ENCODE data around the gene PSMD10. TPM values are rescaled to one million over a fixed set of nuclear protein-coding genes. Genes with fewer than 3 reads are reported as not detected.

The PSMD10 gene
- polyA plus RNA-seq, 1 experiment, result 45.5 TPM

DNA sequence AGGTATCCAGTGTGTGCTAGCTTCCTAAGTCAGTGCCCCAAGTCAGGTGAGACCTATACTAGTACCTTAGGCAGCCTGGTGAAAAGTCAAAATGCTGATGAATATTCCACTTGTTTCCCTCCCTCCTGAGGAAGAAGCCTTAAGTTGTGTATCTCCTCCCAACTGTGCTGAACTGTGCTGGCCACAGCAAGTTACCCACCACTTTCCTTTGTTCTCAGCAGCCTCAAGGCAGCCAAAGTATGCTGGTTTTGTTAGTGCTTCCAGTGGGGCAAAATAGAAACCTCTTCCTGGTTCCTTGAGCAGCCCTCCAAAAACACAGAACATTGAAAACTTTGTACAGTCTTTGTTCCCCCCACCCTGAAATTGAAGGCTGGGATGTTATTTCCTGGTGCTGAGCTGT lies 14.1 kb upstream of the PSMD10 start:
- TF ChIP-seq, protein P1, sequence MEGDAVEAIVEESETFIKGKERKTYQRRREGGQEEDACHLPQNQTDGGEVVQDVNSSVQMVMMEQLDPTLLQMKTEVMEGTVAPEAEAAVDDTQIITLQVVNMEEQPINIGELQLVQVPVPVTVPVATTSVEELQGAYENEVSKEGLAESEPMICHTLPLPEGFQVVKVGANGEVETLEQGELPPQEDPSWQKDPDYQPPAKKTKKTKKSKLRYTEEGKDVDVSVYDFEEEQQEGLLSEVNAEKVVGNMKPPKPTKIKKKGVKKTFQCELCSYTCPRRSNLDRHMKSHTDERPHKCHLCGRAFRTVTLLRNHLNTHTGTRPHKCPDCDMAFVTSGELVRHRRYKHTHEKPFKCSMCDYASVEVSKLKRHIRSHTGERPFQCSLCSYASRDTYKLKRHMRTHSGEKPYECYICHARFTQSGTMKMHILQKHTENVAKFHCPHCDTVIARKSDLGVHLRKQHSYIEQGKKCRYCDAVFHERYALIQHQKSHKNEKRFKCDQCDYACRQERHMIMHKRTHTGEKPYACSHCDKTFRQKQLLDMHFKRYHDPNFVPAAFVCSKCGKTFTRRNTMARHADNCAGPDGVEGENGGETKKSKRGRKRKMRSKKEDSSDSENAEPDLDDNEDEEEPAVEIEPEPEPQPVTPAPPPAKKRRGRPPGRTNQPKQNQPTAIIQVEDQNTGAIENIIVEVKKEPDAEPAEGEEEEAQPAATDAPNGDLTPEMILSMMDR (IDR thresholded peaks at IDR 0.05; ENCODE audit: insufficient read depth, low read depth, low read length), result no peak
- ChIA-PET POLR2A (no interaction called here), CTCF (no interaction called here)
- no peak overlapping the region for H3K4me3 ChIP-seq (ENCODE audit: low read depth, low read length)
- H3K27me3 ChIP-seq (ENCODE audit: control insufficient read depth, insufficient read depth, low read length), result no peaks in the 10 kb centered on the region
- no peak for DNase-seq (ENCODE audit: low read depth)
- no peaks in the 10 kb centered on the region for H3K36me3 ChIP-seq (ENCODE audit: control insufficient read depth, insufficient read depth, low read length)

DNA sequence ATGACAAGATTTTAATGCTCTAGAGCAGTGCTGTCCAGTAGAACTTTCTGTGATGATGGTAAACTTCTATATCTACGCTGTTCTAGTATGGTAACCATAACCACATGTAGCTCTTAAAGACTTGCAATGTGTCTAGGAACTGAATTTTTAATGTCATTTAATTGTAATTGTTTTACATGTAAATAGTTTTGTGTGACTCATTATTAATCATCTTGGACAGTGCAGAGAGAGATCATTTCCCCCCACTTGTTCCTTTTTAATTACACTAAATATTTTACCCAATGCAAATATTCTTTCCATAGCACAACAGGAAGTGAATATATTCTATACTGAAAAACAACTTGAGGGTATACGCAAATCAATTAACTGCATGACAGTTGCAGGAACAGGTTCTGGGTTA lies 6.0 kb upstream of the PSMD10 start:
- Histone ChIP-seq H3K36me3 (ENCODE audit: control insufficient read depth, insufficient read depth, low read length) (no peaks in the 10 kb centered on the region), H3K4me3 (ENCODE audit: low read depth, low read length) (no peak overlapping the region), H3K27me3 (ENCODE audit: control insufficient read depth, insufficient read depth, low read length) (no peaks in the 10 kb centered on the region)
- no peak for DNase-seq (ENCODE audit: low read depth)
- TF ChIP-seq, protein P1 (IDR thresholded peaks at IDR 0.05; ENCODE audit: insufficient read depth, low read depth, low read length), result no peak
- ChIA-PET POLR2A (no interaction called here), CTCF (no interaction called here)

DNA sequence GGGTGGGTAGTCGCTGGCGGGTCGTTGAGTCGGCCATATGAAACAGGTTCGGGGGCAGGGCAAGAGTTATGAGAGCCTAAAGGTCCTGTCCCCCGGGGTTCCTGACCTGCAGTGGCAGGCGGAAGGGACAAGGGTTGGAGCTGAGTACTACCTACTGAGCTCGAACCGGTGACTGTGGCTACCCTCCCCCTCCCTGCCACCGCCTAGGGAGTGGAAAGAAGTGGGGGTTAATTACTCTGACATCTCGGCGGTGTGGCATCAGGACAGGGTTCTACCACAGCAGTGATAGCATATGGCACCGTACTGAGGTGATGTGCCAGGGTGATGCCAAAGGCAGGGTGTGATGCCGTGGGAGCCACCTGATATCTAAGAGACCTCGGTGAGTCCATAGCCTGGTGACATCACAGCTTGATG lies 543 bp upstream of the PSMD10 start:
- CTCF ChIA-PET, result interaction anchor here (0.6 kb wide), 1 partner anchor 66 kb away, joined by 3 read pairs; no protein-coding TSS in a partner anchor

DNA sequence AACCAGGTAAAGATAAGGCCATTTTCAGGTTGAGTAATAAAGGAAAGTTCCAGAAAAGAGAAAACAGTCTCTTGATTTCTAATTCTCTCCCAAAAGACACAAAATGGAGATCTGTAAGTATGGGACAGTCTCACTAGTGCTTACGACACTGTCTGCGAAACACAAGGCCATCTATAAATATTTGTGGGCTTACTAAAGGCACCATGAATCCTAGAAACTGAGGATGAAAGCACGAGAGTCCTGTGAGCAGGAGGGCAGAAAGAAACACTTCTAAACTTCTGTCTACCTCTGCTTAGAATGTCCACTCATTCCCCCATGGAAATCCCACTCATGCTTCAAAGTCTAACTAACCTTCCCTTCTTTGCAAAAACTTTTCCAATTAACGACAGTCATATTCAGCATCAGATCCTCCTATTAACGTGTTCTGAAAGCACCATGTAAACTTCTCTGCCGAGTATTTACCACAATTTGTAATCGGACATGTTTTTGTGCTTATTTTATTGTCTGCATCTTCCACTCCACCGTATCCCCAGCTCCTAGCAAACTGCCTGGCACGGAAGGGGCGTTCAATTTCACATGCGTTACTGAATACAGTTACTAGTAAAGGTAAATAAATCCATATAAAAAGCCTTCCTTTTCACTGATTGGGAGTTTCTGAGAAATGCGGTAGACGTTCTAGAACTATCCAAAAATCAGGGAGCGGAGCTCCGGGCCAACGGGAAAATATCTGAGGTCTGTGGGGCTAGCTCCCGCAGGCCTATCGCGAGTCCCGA lies 665 bp downstream of the PSMD10 start:
- TF ChIP-seq, protein P1 (IDR thresholded peaks at IDR 0.05; ENCODE audit: insufficient read depth, low read depth, low read length), result no peak
- Histone ChIP-seq H3K27me3 (ENCODE audit: control insufficient read depth, insufficient read depth, low read length) (no peaks in the 10 kb centered on the region), H3K36me3 (ENCODE audit: control insufficient read depth, insufficient read depth, low read length) (no peaks in the 10 kb centered on the region; the same call in 1 of the 2 replicates), H3K4me3 (ENCODE audit: low read depth, low read length) (peak overlapping the region; percentile 73)
- DNase-seq (ENCODE audit: low read depth), result no peak
- POLR2A ChIA-PET, result no interaction called here
- CTCF ChIA-PET, result no interaction called here

More for the DNA sequence above, 543 bp upstream of the PSMD10 start:
- H3K36me3 ChIP-seq (ENCODE audit: control insufficient read depth, insufficient read depth, low read length), result no peaks in the 10 kb centered on the region; the same call in 1 of the 2 replicates
- POLR2A ChIA-PET, result no interaction called here
- no peak for DNase-seq (ENCODE audit: low read depth)
- H3K4me3 ChIP-seq (ENCODE audit: low read depth, low read length), result peak overlapping the region; percentile 73
- no peaks in the 10 kb centered on the region for H3K27me3 ChIP-seq (ENCODE audit: control insufficient read depth, insufficient read depth, low read length)
- TF ChIP-seq, protein P1 (IDR thresholded peaks at IDR 0.05; ENCODE audit: insufficient read depth, low read depth, low read length), result no peak

DNA sequence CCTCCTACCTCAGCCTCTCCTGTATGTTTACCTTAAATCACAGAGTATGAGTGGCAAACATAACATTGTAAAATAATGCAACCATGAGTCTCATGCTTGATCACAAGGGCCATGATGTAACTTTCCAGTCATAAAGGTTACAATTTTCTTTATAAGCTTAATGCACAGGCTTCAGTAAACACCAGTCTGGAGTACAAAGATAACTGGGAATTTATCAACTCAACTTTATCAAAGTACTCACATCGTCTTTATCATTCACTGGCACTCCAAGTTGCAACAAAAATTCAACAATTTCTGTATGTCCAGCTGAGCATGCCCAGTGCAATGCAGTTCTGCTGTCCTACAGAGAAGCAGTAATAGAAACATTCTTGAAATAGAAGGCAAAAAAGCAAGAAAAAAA lies 2.8 kb downstream of the PSMD10 start:
- POLR2A ChIA-PET, result no interaction called here
- Histone ChIP-seq H3K4me3 (ENCODE audit: low read depth, low read length) (no peak overlapping the region), H3K36me3 (ENCODE audit: control insufficient read depth, insufficient read depth, low read length) (no peaks in the 10 kb centered on the region; the same call in 1 of the 2 replicates), H3K27me3 (ENCODE audit: control insufficient read depth, insufficient read depth, low read length) (no peaks in the 10 kb centered on the region)
- TF ChIP-seq, protein P1 (IDR thresholded peaks at IDR 0.05; ENCODE audit: insufficient read depth, low read depth, low read length), result no peak
- CTCF ChIA-PET, result no interaction called here
- DNase-seq (ENCODE audit: low read depth), result no peak
